HCT116 (cell line): ENCODE results near the gene THBS1. TPM values are rescaled to one million over a fixed set of nuclear protein-coding genes. Genes with fewer than 3 reads are reported as not detected.

Experiments
- ATAC-seq: fragments of 200-7000 bp; cut with Tn5 transposase; 2 replicates; pipeline ENCODE4 v1.9.1; 2020; ENCODE audit warnings: mild to moderate bottlenecking, moderate library complexity
- BruUV-seq: library from RNA; stranded (reverse); fragments of 400-500 nt; replicated peaks from 2 replicates; lab custom pipeline; 2021; lab: Mats Ljungman, UMichigan
- CTCF ChIA-PET: fragments of 300-600 bp; sonication (Branson Sonifier 250); formaldehyde crosslinking; loops from one replicate; lab custom pipeline; 2021; ENCODE audit warnings: antibody characterized with exemption; lab: Charles Lee
- POLR2A ChIA-PET: fragments of 300-600, 350-600 bp; sonication (Branson Sonifier 250); formaldehyde crosslinking; loops from one replicate; lab custom pipeline; 2021; ENCODE audit warnings: antibody characterized with exemption; lab: Charles Lee
- RAD21 ChIA-PET, 2 experiments: fragments of 300-600 bp; sonication (Branson Sonifier 250); formaldehyde crosslinking; loops; one replicate each; lab custom pipeline; 2023; ENCODE audit warnings: low total read pairs in 2 of 2; ENCODE audit not compliant: uncharacterized antibody in 2 of 2, unreplicated experiment in 2 of 2, low non-redundant PET in 1 of 2; lab: Charles Lee
- DNase-seq: peaks from one replicate; pipeline ENCODE4 v3.0.0-alpha.2; 2010; ENCODE audit warnings: low read depth, low spot score
- H2AFZ ChIP-seq: fragments of 200-600 bp; shearing (Covaris generic), sonication (generic); 2 replicates; pipeline ENCODE4 v1.6.1; 2017; ENCODE audit warnings: low read depth, mixed run types, mixed read lengths, antibody characterized with exemption, low read length; ENCODE audit not compliant: poor library complexity, severe bottlenecking
- H3K27ac ChIP-seq: 2 replicates; pipeline ENCODE4 v1.5.1; 2012; ENCODE audit warnings: low read depth, low read length
- H3K27me3 ChIP-seq: fragments of 200-600 bp; sonication (generic); 2 replicates; pipeline ENCODE4 v1.6.1; 2016; ENCODE audit warnings: mixed run types, low read length, mixed read lengths; ENCODE audit not compliant: insufficient read depth
- H3K36me3 ChIP-seq, 2 experiments: fragments of 200-500 bp in 1 of 2; fragments of 200-600 bp in 1 of 2; sonication (Bioruptor generic) in 1 of 2; sonication (generic) in 1 of 2; 2 replicates each; pipeline versions ENCODE4 v1.5.1 to v1.6.1; 2014 to 2016; ENCODE audit warnings: low read length in 2 of 2, inconsistent platforms in 1 of 2, mixed read lengths in 1 of 2, mixed run types in 1 of 2; ENCODE audit not compliant: insufficient read depth in 2 of 2, control insufficient read depth in 1 of 2
- H3K4me1 ChIP-seq, 2 experiments: fragments of 200-600 bp in 1 of 2; sonication (generic) in 1 of 2; 2 replicates each; pipeline versions ENCODE4 v1.5.1 to v1.6.1; 2012 to 2017; ENCODE audit warnings: low read length in 2 of 2, inconsistent platforms in 1 of 2, mild to moderate bottlenecking in 1 of 2, mixed read lengths in 1 of 2, mixed run types in 1 of 2, moderate library complexity in 1 of 2; ENCODE audit not compliant: insufficient read depth in 2 of 2, control insufficient read depth in 1 of 2
- H3K4me2 ChIP-seq: fragments of 200-600 bp; sonication (generic); 2 replicates; pipeline ENCODE4 v1.6.1; 2017; ENCODE audit warnings: mixed run types, low read length, mixed read lengths
- H3K4me3 ChIP-seq, 2 experiments: fragments of 200-600 bp in 1 of 2; sonication (generic) in 1 of 2; replicated peaks in 1 of 2; 2 replicates each; pipeline ENCODE4 v1.5.1; 2011 to 2016; ENCODE audit warnings: low read length in 2 of 2, control low read depth in 1 of 2, low read depth in 1 of 2, mild to moderate bottlenecking in 1 of 2, mixed read lengths in 1 of 2, mixed run types in 1 of 2
- H3K79me2 ChIP-seq: fragments of 200-600 bp; sonication (generic); 2 replicates; pipeline ENCODE4 v1.6.1; 2017; ENCODE audit warnings: mild to moderate bottlenecking, mixed run types, low read length, moderate library complexity, mixed read lengths; ENCODE audit not compliant: insufficient read depth
- H3K9ac ChIP-seq: fragments of 200-600 bp; sonication (generic); 2 replicates; pipeline ENCODE4 v1.6.1; 2016; ENCODE audit warnings: low read length, mixed read lengths
- H3K9me2 ChIP-seq: fragments of 200-600 bp; sonication (generic), shearing (Covaris generic); 2 replicates; pipeline ENCODE4 v1.6.1; 2017; ENCODE audit warnings: mixed run types, mild to moderate bottlenecking, moderate library complexity; ENCODE audit not compliant: insufficient read depth
- H3K9me3 ChIP-seq, 2 experiments: fragments of 200-500 bp in 1 of 2; fragments of 200-600 bp in 1 of 2; sonication (Bioruptor generic) in 1 of 2; sonication (generic) in 1 of 2; 2 replicates each; pipeline ENCODE4 v1.6.1; 2014 to 2017; ENCODE audit warnings: low read length in 2 of 2, mixed read lengths in 2 of 2, inconsistent platforms in 1 of 2, low read depth in 1 of 2, mild to moderate bottlenecking in 1 of 2, mixed run types in 1 of 2, moderate library complexity in 1 of 2; ENCODE audit not compliant: control insufficient read depth in 1 of 2, insufficient read depth in 1 of 2
- H4K20me1 ChIP-seq: fragments of 200-600 bp; sonication (generic), shearing (Covaris generic); 2 replicates; pipeline ENCODE4 v1.6.1; 2017; ENCODE audit warnings: mixed run types, mild to moderate bottlenecking, moderate library complexity; ENCODE audit not compliant: insufficient read depth
- CTCF ChIP-seq, 3 experiments: fragments of 200-600 bp in 1 of 3; sonication (generic) in 1 of 3; IDR thresholded peaks in 2 of 3; conservative IDR thresholded peaks in 1 of 3; 2 replicates each; pipeline ENCODE4 v1.5.1; 2012 to 2017; ENCODE audit warnings: low read depth in 2 of 3, low read length in 2 of 3, antibody characterized with exemption in 1 of 3, borderline replicate concordance in 1 of 3, control low read depth in 1 of 3, mild to moderate bottlenecking in 1 of 3, mixed read lengths in 1 of 3, mixed run types in 1 of 3, moderate library complexity in 1 of 3; ENCODE audit not compliant: insufficient read depth in 1 of 3
- ELF1 ChIP-seq: IDR thresholded peaks from 2 replicates; pipeline ENCODE4 v1.6.1; 2012; ENCODE audit warnings: low read depth, borderline replicate concordance
- JUND ChIP-seq: IDR thresholded peaks from 2 replicates; pipeline ENCODE4 v1.6.1; 2012
- MAX ChIP-seq: IDR thresholded peaks from 2 replicates; pipeline ENCODE4 v1.6.1; 2012
- POLR2A ChIP-seq: IDR thresholded peaks from 2 replicates; pipeline ENCODE4 v1.7.0; 2011; ENCODE audit warnings: borderline replicate concordance; ENCODE audit not compliant: insufficient read depth, insufficient read length; ENCODE audit errors: extremely low read depth
- POLR2AphosphoS5 ChIP-seq: IDR thresholded peaks from 2 replicates; pipeline ENCODE4 v1.6.1; 2011; ENCODE audit warnings: mild to moderate bottlenecking, low read depth, low read length, moderate library complexity
- RAD21 ChIP-seq: IDR thresholded peaks from 2 replicates; pipeline ENCODE4 v1.6.1; 2012; ENCODE audit warnings: low read depth, mild to moderate bottlenecking
- SP1 ChIP-seq: IDR thresholded peaks from 2 replicates; pipeline ENCODE4 v1.6.1; 2012; ENCODE audit warnings: low read depth
- ZBTB33 ChIP-seq: IDR thresholded peaks from 2 replicates; pipeline ENCODE4 v1.6.1; 2011; ENCODE audit warnings: mild to moderate bottlenecking, low read length, moderate library complexity; ENCODE audit not compliant: insufficient replicate concordance; ENCODE audit errors: extremely low read depth
- intact Hi-C: fragments of 100-400 bp; cut with micrococcal nuclease; formaldehyde crosslinking; loops from 2 replicates; pipeline ENCODE4 v1.10.0; 2022
- total RNA-seq: library from RNA; stranded (reverse); gene quantifications from one replicate; pipeline ENCODE4 v1.2.1, GENCODE V29; 2021; ENCODE audit not compliant: unreplicated experiment

THBS1 gene
- total RNA-seq, 1 experiment from 2014 or later, result 6.3 TPM

GRCh38 chr15:39621210-39621609 is 40.3 kb downstream of the THBS1 start:
- no peaks in the 10 kb centered on the region for H3K9me3 ChIP-seq
- H3K4me3 ChIP-seq, result no peak overlapping the region
- no peak overlapping the region for H2AFZ ChIP-seq
- H4K20me1 ChIP-seq, result no peaks in the 10 kb centered on the region
- ATAC-seq (no peak), DNase-seq (no peak)
- no peaks in the 10 kb centered on the region for H3K79me2 ChIP-seq
- POLR2A ChIA-PET, result no interaction called here
- CTCF ChIA-PET, result interaction anchor here (3.7 kb wide), 1 partner anchor 136 kb away, joined by 14 read pairs; no protein-coding TSS in a partner anchor
- H3K27ac ChIP-seq, result no peak overlapping the region
- BruUV-seq, result no TSS peak
- H3K36me3 ChIP-seq, result no peaks in the 10 kb centered on the region
- H3K4me1 ChIP-seq, result peaks cover 3 to 28% of the 10 kb centered on the region in 2 experiments; a peak in 2 of 4 replicates
- H3K9ac ChIP-seq, result no peak overlapping the region
- intact Hi-C loops, result no loop called here
- H3K4me2 ChIP-seq, result no peak overlapping the region
- RAD21 ChIA-PET, result no interaction called here
- TF ChIP-seq MAX, result no peak
- no peak for TF ChIP-seq RAD21
- TF ChIP-seq ELF1, result no peak
- TF ChIP-seq CTCF (IDR thresholded peaks at IDR 0.05 in 2 of 3, conservative IDR thresholded peaks at IDR 0.05 in 1 of 3; ENCODE audit: borderline replicate concordance in 1 of 3, insufficient read depth in 1 of 3, low read depth in 2 of 3, low read length in 2 of 3), result no peak
- no peak for TF ChIP-seq SP1
- no peak for TF ChIP-seq JUND
- TF ChIP-seq POLR2A, result no peak
- no peak for TF ChIP-seq POLR2AphosphoS5
- no peak for TF ChIP-seq ZBTB33
- H3K9me2 ChIP-seq, result no peaks in the 10 kb centered on the region
- no peaks in the 10 kb centered on the region for H3K27me3 ChIP-seq
